ENCODE results near the gene C3orf70.

The C3orf70 gene

GRCh38 chr3:185084901-185085300, 68.0 kb downstream of the C3orf70 start:
- DNase-seq = no peak

- DNase-seq = no peak
Measured at GRCh38 chr3:185084402-185084801, 68.5 kb downstream of the C3orf70 start.

GRCh38 chr3:185082829-185083228, 70.0 kb downstream of the C3orf70 start:
- DNase-seq = no peak

- DNase-seq = no peak
Measured at GRCh38 chr3:185082149-185082548, 70.7 kb downstream of the C3orf70 start.

GRCh38 chr3:185081521-185081920, 71.3 kb downstream of the C3orf70 start:
- no peak for DNase-seq

GRCh38 chr3:185079625-185080024, 73.2 kb downstream of the C3orf70 start:
- no peak for DNase-seq

GRCh38 chr3:185076219-185076618, 76.6 kb downstream of the C3orf70 start:
- no peak for DNase-seq

GRCh38 chr3:185075547-185075946, 77.3 kb downstream of the C3orf70 start:
- DNase-seq = no peak

- no peak for DNase-seq
Measured at GRCh38 chr3:185071287-185071800, 81.5 kb downstream of the C3orf70 start.

- DNase-seq = no peak
Measured at GRCh38 chr3:185070491-185071286, 82.2 kb downstream of the C3orf70 start.

- no peak for DNase-seq
Measured at GRCh38 chr3:185069037-185070030, 83.5 kb downstream of the C3orf70 start.

- DNase-seq = no peak
Measured at GRCh38 chr3:185067173-185067572, 85.7 kb downstream of the C3orf70 start.

GRCh38 chr3:185066251-185066650, 86.6 kb downstream of the C3orf70 start:
- no peak for DNase-seq

- no peak for DNase-seq
Measured at GRCh38 chr3:185065059-185065458, 87.8 kb downstream of the C3orf70 start.

GRCh38 chr3:185063431-185063830, 89.4 kb downstream of the C3orf70 start:
- DNase-seq = no peak

GRCh38 chr3:185062191-185062590, 90.7 kb downstream of the C3orf70 start:
- DNase-seq = no peak

GRCh38 chr3:185060655-185061054, 92.2 kb downstream of the C3orf70 start:
- DNase-seq = no peak

GRCh38 chr3:185059766-185060165, 93.1 kb downstream of the C3orf70 start:
- DNase-seq = no peak

- DNase-seq = no peak
Measured at GRCh38 chr3:185058796-185059195, 94.1 kb downstream of the C3orf70 start.

GRCh38 chr3:185057829-185058228, 95.0 kb downstream of the C3orf70 start:
- DNase-seq = no peak

- DNase-seq = no peak
Measured at GRCh38 chr3:185056908-185057307, 96.0 kb downstream of the C3orf70 start.

- no peak for DNase-seq
Measured at GRCh38 chr3:185052631-185053030, 100.2 kb downstream of the C3orf70 start.

- no peak for DNase-seq
Measured at GRCh38 chr3:185051801-185052200, 101.1 kb downstream of the C3orf70 start.

GRCh38 chr3:185049710-185050109, 103.2 kb downstream of the C3orf70 start:
- DNase-seq = no peak
